ENCODE results near the gene TCF4.

The TCF4 gene

GRCh38 chr18:55302167-55302833, 285.7 kb downstream of the TCF4 start:
- no peak for DNase-seq (ENCODE audit: extremely low spot score)
- POLR2A ChIA-PET = no interaction called here
- no peak for TF ChIP-seq FOXK2 (IDR thresholded peaks at IDR 0.05)
- no peak for TF ChIP-seq FOXM1 (IDR thresholded peaks at IDR 0.05; ENCODE audit: borderline replicate concordance)
- TF ChIP-seq ARNT (IDR thresholded peaks at IDR 0.05) = no peak
- no peak for TF ChIP-seq TARDBP (IDR thresholded peaks at IDR 0.05)
- TF ChIP-seq NFRKB (IDR thresholded peaks at IDR 0.05) = no peak
- TF ChIP-seq ZNF384 (IDR thresholded peaks at IDR 0.05) = no peak
- CTCF ChIA-PET = no interaction called here

GRCh38 chr18:55301824-55302166, 286.2 kb downstream of the TCF4 start:
- CTCF ChIA-PET = no interaction called here
- POLR2A ChIA-PET = no interaction called here

GRCh38 chr18:55300936-55301531, 287.0 kb downstream of the TCF4 start:
- POLR2A ChIA-PET = no interaction called here
- CTCF ChIA-PET = no interaction called here
- no peak for DNase-seq (ENCODE audit: extremely low spot score)
- TF ChIP-seq CTBP1 (IDR thresholded peaks at IDR 0.05; ENCODE audit: borderline replicate concordance) (no peak), FOXM1 (IDR thresholded peaks at IDR 0.05; ENCODE audit: borderline replicate concordance) (no peak), ELF4 (IDR thresholded peaks at IDR 0.05) (no peak), FOXA1 (IDR thresholded peaks at IDR 0.05) (no peak), HDGF (IDR thresholded peaks at IDR 0.05; ENCODE audit: borderline replicate concordance) (no peak), BHLHE40 (IDR thresholded peaks at IDR 0.05; ENCODE audit: borderline replicate concordance) (no peak), TARDBP (IDR thresholded peaks at IDR 0.05) (no peak), PKNOX1 (IDR thresholded peaks at IDR 0.05) (no peak), FOXK2 (IDR thresholded peaks at IDR 0.05) (no peak), NFRKB (IDR thresholded peaks at IDR 0.05) (no peak), L3MBTL2 (conservative IDR thresholded peaks at IDR 0.05) (no peak), SP1 (IDR thresholded peaks at IDR 0.05) (no peak)

More at GRCh38 chr18:55301824-55302166, 286.2 kb downstream of the TCF4 start:
- no peak for DNase-seq (ENCODE audit: extremely low spot score)
- TF ChIP-seq PKNOX1 (IDR thresholded peaks at IDR 0.05) = no peak
- TF ChIP-seq LEF1 (IDR thresholded peaks at IDR 0.05; ENCODE audit: borderline replicate concordance) = no peak
- TF ChIP-seq ELF4 (IDR thresholded peaks at IDR 0.05) = no peak
- TF ChIP-seq FOXA1 (IDR thresholded peaks at IDR 0.05) = no peak
- no peak for TF ChIP-seq ZNF384 (IDR thresholded peaks at IDR 0.05)
- no peak for TF ChIP-seq SP1 (IDR thresholded peaks at IDR 0.05)
- TF ChIP-seq CTBP1 (IDR thresholded peaks at IDR 0.05; ENCODE audit: borderline replicate concordance) = no peak
- TF ChIP-seq HDGF (IDR thresholded peaks at IDR 0.05; ENCODE audit: borderline replicate concordance) = no peak
- TF ChIP-seq SUZ12 (IDR thresholded peaks at IDR 0.05) = no peak
- TF ChIP-seq TARDBP (IDR thresholded peaks at IDR 0.05) = no peak
- no peak for TF ChIP-seq BHLHE40 (IDR thresholded peaks at IDR 0.05; ENCODE audit: borderline replicate concordance)
- TF ChIP-seq FOXM1 (IDR thresholded peaks at IDR 0.05; ENCODE audit: borderline replicate concordance) = no peak
- no peak for TF ChIP-seq ARNT (IDR thresholded peaks at IDR 0.05)
- TF ChIP-seq L3MBTL2 (conservative IDR thresholded peaks at IDR 0.05) = no peak
- TF ChIP-seq NFRKB (IDR thresholded peaks at IDR 0.05) = no peak

GRCh38 chr18:55300421-55300935, 287.5 kb downstream of the TCF4 start:
- CTCF ChIA-PET = no interaction called here
- no peak for DNase-seq (ENCODE audit: extremely low spot score)
- POLR2A ChIA-PET = no interaction called here
- no peak for TF ChIP-seq SUZ12 (IDR thresholded peaks at IDR 0.05)
- no peak for TF ChIP-seq FOXM1 (IDR thresholded peaks at IDR 0.05; ENCODE audit: borderline replicate concordance)
- no peak for TF ChIP-seq NFRKB (IDR thresholded peaks at IDR 0.05)
- no peak for TF ChIP-seq ZNF384 (IDR thresholded peaks at IDR 0.05)
- TF ChIP-seq CTBP1 (IDR thresholded peaks at IDR 0.05; ENCODE audit: borderline replicate concordance) = no peak
- no peak for TF ChIP-seq PKNOX1 (IDR thresholded peaks at IDR 0.05)
- no peak for TF ChIP-seq FOXK2 (IDR thresholded peaks at IDR 0.05)
- no peak for TF ChIP-seq FOXA1 (IDR thresholded peaks at IDR 0.05)
- no peak for TF ChIP-seq HDGF (IDR thresholded peaks at IDR 0.05; ENCODE audit: borderline replicate concordance)
- no peak for TF ChIP-seq TARDBP (IDR thresholded peaks at IDR 0.05)
- TF ChIP-seq BHLHE40 (IDR thresholded peaks at IDR 0.05; ENCODE audit: borderline replicate concordance) = no peak
- TF ChIP-seq L3MBTL2 (conservative IDR thresholded peaks at IDR 0.05) = no peak
- no peak for TF ChIP-seq ELF4 (IDR thresholded peaks at IDR 0.05)
- TF ChIP-seq SP1 (IDR thresholded peaks at IDR 0.05) = no peak
- TF ChIP-seq LEF1 (IDR thresholded peaks at IDR 0.05; ENCODE audit: borderline replicate concordance) = no peak
- no peak for TF ChIP-seq ARNT (IDR thresholded peaks at IDR 0.05)

- no peak for DNase-seq (ENCODE audit: extremely low spot score)
- TF ChIP-seq LEF1 (IDR thresholded peaks at IDR 0.05; ENCODE audit: borderline replicate concordance) (no peak), FOXM1 (IDR thresholded peaks at IDR 0.05; ENCODE audit: borderline replicate concordance) (no peak), L3MBTL2 (conservative IDR thresholded peaks at IDR 0.05) (no peak), SP1 (IDR thresholded peaks at IDR 0.05) (no peak), NFRKB (IDR thresholded peaks at IDR 0.05) (no peak), PKNOX1 (IDR thresholded peaks at IDR 0.05) (no peak), ELF4 (IDR thresholded peaks at IDR 0.05) (no peak), CTBP1 (IDR thresholded peaks at IDR 0.05; ENCODE audit: borderline replicate concordance) (no peak), SUZ12 (IDR thresholded peaks at IDR 0.05) (no peak), ZNF384 (IDR thresholded peaks at IDR 0.05) (no peak), ARNT (IDR thresholded peaks at IDR 0.05) (no peak), TARDBP (IDR thresholded peaks at IDR 0.05) (no peak), FOXA1 (IDR thresholded peaks at IDR 0.05) (no peak)
- CTCF ChIA-PET = no interaction called here
- POLR2A ChIA-PET = no interaction called here
Observed at GRCh38 chr18:55296778-55297177, 291.2 kb downstream of the TCF4 start.

All from HEK293T (cell line).